ENCODE measurements around the gene TMEM45A. TPM values are rescaled to one million over a fixed set of nuclear protein-coding genes. Genes with fewer than 3 reads are reported as not detected.

Gene TMEM45A
- total RNA-seq, 1 experiment from 2014 or later, result 0.73 TPM

DNA sequence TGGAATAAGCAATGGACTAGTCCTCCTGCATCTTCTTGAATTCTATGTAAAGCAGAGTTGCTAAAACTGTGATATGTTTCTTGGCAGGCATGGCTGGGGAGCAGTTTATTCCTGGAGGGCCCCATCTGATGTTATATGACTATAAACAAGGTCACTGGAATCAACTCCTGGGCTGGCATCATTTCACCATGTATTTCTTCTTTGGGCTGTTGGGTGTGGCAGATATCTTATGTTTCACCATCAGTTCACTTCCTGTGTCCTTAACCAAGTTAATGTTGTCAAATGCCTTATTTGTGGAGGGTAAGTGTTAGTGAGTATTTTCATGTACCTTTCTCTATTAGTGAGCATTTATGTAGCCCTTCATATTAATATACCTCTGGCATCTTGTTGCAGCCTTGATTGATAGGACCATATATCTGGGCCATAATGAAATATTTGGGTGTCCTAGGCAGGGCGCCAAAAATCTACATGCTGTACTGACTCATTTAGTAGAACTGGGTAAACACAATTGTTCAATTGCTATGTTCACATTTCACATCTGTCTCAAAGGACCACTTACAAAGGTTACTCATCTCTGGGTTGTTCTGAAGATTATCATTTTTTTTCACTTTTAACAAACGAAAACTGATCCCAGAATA lies 64.4 kb downstream of the TMEM45A start:
- BruUV-seq (replicated peaks), result no TSS peak
- H3K9me3 Mint-ChIP-seq (ENCODE audit: low read depth, unreplicated experiment), result no peaks in the 10 kb centered on the region
- intact Hi-C loops (cut with micrococcal nuclease; ENCODE audit: unreplicated experiment), result no loop called here
- H3K4me1 Mint-ChIP-seq (ENCODE audit: low read depth, unreplicated experiment), result peaks cover 8% of the 10 kb centered on the region
- H3K36me3 Mint-ChIP-seq (ENCODE audit: insufficient read depth, unreplicated experiment), result no peaks in the 10 kb centered on the region
- no peak overlapping the region for H3K27ac Mint-ChIP-seq (ENCODE audit: unreplicated experiment)
- no peaks in the 10 kb centered on the region for H3K27me3 Mint-ChIP-seq (ENCODE audit: unreplicated experiment)
- TF ChIP-seq, protein P1, sequence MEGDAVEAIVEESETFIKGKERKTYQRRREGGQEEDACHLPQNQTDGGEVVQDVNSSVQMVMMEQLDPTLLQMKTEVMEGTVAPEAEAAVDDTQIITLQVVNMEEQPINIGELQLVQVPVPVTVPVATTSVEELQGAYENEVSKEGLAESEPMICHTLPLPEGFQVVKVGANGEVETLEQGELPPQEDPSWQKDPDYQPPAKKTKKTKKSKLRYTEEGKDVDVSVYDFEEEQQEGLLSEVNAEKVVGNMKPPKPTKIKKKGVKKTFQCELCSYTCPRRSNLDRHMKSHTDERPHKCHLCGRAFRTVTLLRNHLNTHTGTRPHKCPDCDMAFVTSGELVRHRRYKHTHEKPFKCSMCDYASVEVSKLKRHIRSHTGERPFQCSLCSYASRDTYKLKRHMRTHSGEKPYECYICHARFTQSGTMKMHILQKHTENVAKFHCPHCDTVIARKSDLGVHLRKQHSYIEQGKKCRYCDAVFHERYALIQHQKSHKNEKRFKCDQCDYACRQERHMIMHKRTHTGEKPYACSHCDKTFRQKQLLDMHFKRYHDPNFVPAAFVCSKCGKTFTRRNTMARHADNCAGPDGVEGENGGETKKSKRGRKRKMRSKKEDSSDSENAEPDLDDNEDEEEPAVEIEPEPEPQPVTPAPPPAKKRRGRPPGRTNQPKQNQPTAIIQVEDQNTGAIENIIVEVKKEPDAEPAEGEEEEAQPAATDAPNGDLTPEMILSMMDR (IDR thresholded peaks at IDR 0.05; ENCODE audit: unreplicated experiment), result no peak
- no peak for DNase-seq
- no peak overlapping the region for H3K4me3 Mint-ChIP-seq (ENCODE audit: low read depth, unreplicated experiment)
- CTCF ChIA-PET, result no interaction called here

DNA sequence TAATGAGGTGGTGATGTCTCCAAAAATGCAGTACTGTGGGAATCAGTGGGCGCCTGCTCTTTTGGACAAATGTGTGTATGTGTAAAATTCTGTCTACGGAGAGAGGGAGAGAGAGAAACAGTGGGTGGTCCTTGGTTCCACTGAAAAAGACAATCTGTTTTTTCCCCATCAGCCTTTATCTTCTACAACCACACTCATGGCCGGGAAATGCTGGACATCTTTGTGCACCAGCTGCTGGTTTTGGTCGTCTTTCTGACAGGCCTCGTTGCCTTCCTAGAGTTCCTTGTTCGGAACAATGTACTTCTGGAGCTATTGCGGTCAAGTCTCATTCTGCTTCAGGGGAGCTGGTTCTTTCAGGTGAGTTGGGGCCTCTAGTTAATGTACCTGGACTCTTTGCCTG lies 65.8 kb downstream of the TMEM45A start:
- no peaks in the 10 kb centered on the region for H3K36me3 Mint-ChIP-seq (ENCODE audit: insufficient read depth, unreplicated experiment)
- no peak for DNase-seq
- BruUV-seq (replicated peaks), result no TSS peak
- intact Hi-C loops (cut with micrococcal nuclease; ENCODE audit: unreplicated experiment), result no loop called here
- CTCF ChIA-PET, result no interaction called here
- H3K27me3 Mint-ChIP-seq (ENCODE audit: unreplicated experiment), result no peaks in the 10 kb centered on the region
- H3K27ac Mint-ChIP-seq (ENCODE audit: unreplicated experiment), result no peak overlapping the region
- no peaks in the 10 kb centered on the region for H3K9me3 Mint-ChIP-seq (ENCODE audit: low read depth, unreplicated experiment)
- no peak overlapping the region for H3K4me3 Mint-ChIP-seq (ENCODE audit: low read depth, unreplicated experiment)
- H3K4me1 Mint-ChIP-seq (ENCODE audit: low read depth, unreplicated experiment), result peaks cover 8% of the 10 kb centered on the region
- TF ChIP-seq, protein P1 (IDR thresholded peaks at IDR 0.05; ENCODE audit: unreplicated experiment), result no peak

DNA sequence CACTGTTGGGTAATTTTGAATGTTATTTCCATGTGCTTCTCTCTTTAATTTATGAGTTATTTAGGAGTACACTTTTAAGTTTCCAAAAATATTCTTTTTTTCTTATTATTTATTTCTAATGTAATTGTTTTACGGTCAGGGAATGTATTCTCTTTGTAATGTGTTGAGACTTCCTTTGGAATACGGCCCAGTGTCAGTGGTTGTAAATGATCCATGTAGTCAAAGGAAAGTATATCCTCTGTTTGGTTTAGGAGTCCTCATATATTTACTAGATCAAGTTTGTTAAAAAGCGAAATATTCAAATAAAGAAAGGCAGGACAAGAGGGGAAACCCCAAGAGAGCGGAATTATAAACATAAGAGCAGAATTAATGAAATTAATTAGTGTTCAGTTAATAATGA lies 68.0 kb downstream of the TMEM45A start:
- TF ChIP-seq, protein P1 (IDR thresholded peaks at IDR 0.05; ENCODE audit: unreplicated experiment), result no peak
- intact Hi-C loops (cut with micrococcal nuclease; ENCODE audit: unreplicated experiment), result no loop called here
- no peak for DNase-seq
- no peak overlapping the region for H3K4me3 Mint-ChIP-seq (ENCODE audit: low read depth, unreplicated experiment)
- no peaks in the 10 kb centered on the region for H3K4me1 Mint-ChIP-seq (ENCODE audit: low read depth, unreplicated experiment)
- no TSS peak for BruUV-seq (replicated peaks)
- CTCF ChIA-PET, result interaction anchor here (0.5 kb wide), 1 partner anchor 903 kb away, joined by 3 read pairs; no protein-coding TSS in a partner anchor
- H3K9me3 Mint-ChIP-seq (ENCODE audit: low read depth, unreplicated experiment), result no peaks in the 10 kb centered on the region
- no peak overlapping the region for H3K27ac Mint-ChIP-seq (ENCODE audit: unreplicated experiment)
- H3K27me3 Mint-ChIP-seq (ENCODE audit: unreplicated experiment), result no peaks in the 10 kb centered on the region
- no peaks in the 10 kb centered on the region for H3K36me3 Mint-ChIP-seq (ENCODE audit: insufficient read depth, unreplicated experiment)

DNA sequence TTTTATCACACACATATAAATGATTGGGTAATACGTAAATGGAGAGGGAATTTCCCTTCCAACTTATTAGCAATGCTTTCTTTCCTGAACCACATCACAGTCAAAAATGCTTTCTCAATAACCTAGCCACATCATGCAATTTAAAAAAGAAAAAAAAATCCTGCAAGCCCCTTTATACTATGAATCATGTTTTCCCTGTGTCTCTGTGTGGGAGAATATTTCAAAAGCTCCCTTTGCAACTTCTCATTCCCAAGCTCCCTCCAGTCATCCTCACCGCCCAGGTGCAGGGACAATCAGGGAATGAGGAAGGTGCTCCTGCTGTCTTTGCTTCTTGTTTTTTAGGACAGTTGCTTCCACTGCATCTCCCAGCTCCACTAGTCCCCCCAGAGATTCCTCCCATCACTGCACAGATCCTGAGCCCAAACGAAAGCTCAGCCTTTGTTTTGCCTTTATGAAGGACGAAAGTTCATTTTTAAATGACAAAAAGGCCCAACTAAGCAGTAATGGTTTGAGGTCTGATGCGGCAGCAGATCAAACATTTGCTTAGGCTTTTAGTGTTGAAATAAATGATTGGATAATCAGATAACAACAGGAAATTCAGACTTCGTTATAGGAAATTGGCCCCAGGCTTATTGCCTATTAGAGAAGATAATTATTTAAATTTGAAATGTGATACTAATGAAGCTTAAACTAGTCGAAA lies 69.2 kb downstream of the TMEM45A start:
- Mint-ChIP-seq H3K27ac (ENCODE audit: unreplicated experiment) (no peak overlapping the region), H3K4me1 (ENCODE audit: low read depth, unreplicated experiment) (no peaks in the 10 kb centered on the region), H3K27me3 (ENCODE audit: unreplicated experiment) (no peaks in the 10 kb centered on the region), H3K4me3 (ENCODE audit: low read depth, unreplicated experiment) (no peak overlapping the region), H3K9me3 (ENCODE audit: low read depth, unreplicated experiment) (no peaks in the 10 kb centered on the region), H3K36me3 (ENCODE audit: insufficient read depth, unreplicated experiment) (no peaks in the 10 kb centered on the region)
- intact Hi-C loops (cut with micrococcal nuclease; ENCODE audit: unreplicated experiment), result no loop called here
- BruUV-seq (replicated peaks), result no TSS peak
- TF ChIP-seq, protein P1 (IDR thresholded peaks at IDR 0.05; ENCODE audit: unreplicated experiment), result no peak
- CTCF ChIA-PET, result no interaction called here
- no peak for DNase-seq

All from Calu3 (cell line).